Adrenal gland (tissue), 12 donors: ENCODE measurements around the gene WDR19. TPM values are rescaled to one million over a fixed set of nuclear protein-coding genes. Genes with fewer than 3 reads are reported as not detected.

ENCODE experiments used
- DNase-seq, 7 donors: peaks; one replicate each; pipeline ENCODE4 v3.0.0-alpha.2; 2019 to 2020
- H3K27ac ChIP-seq, 5 donors: fragments of 200-600 bp; sonication (generic) in 4 of 5; 1 replicate in 3 of 5; 2 replicates in 2 of 5; pipeline versions ENCODE4 v1.5.1 to v1.8.0; 2016 to 2020; ENCODE audit warnings: mild to moderate bottlenecking in 1 of 5
- H3K27me3 ChIP-seq: fragments of 200-600 bp; 2 replicates; pipeline ENCODE4 v1.8.0; 2021
- H3K36me3 ChIP-seq, 2 donors: fragments of 200-600 bp; replicated peaks in 1 of 2; 1 replicate in 1 of 2; 2 replicates in 1 of 2; pipeline versions ENCODE4 v1.5.1 to v1.8.0; 2018 to 2022
- H3K4me1 ChIP-seq, 2 donors: fragments of 200-600 bp; replicated peaks in 1 of 2; 1 replicate in 1 of 2; 2 replicates in 1 of 2; pipeline versions ENCODE4 v1.5.1 to v1.8.0; 2018 to 2021
- H3K4me3 ChIP-seq, 4 donors: fragments of 200-600 bp; sonication (generic) in 3 of 4; one replicate each; pipeline ENCODE4 v1.5.1; 2016 to 2018
- H3K9me3 ChIP-seq, 3 donors: fragments of 200-600 bp; sonication (generic) in 1 of 3; replicated peaks in 1 of 3; 1 replicate in 2 of 3; 2 replicates in 1 of 3; pipeline versions ENCODE4 v1.5.1 to v1.8.0; 2016 to 2021
- CTCF ChIP-seq, 6 experiments: fragments of 450-650 bp in 4 of 6; fragments of 200-600 bp in 2 of 6; sonication (generic) in 1 of 6; IDR thresholded peaks; 1 replicate in 5 of 6; 2 replicates in 1 of 6; pipeline versions ENCODE4 v1.5.1 to v1.8.0; 2016 to 2021; ENCODE audit warnings: antibody characterized with exemption in 6 of 6, mild to moderate bottlenecking in 2 of 6, moderate library complexity in 1 of 6
- POLR2A ChIP-seq, 2 donors: fragments of 450-650 bp; IDR thresholded peaks; one replicate each; pipeline ENCODE4 v1.6.1; 2017; ENCODE audit warnings: antibody characterized with exemption in 2 of 2, mild to moderate bottlenecking in 2 of 2, moderate library complexity in 1 of 2
- WGBS, 4 donors: extraction: QIAGEN DNeasy Blood & Tissue Kit in 2 of 4; methylation state at CpG; one replicate each; pipeline versions ENCODE4 v1.1.5 to v1.1.7; 2013 to 2017; 5-methylcytosine and 5-hydroxymethylcytosine counted together
- intact Hi-C, 2 donors: fragments of 100-400 bp; cut with DNase I; formaldehyde crosslinking; loops; one replicate each; pipeline versions ENCODE4 v1.14.1 to v1.15.0; 2022 to 2023
- polyA plus RNA-seq, 3 donors: library from polyadenylated mRNA; stranded (reverse); fragments of 200-250 nt in 2 of 3; fragments of 350-450 nt in 1 of 3; fragmentation: Illumina TruSeq in 1 of 3; extraction: RNeasy Lipid Tissue Mini Kit (QIAGEN cat#74804) in 1 of 3; gene quantifications; one replicate each; pipeline ENCODE4 v1.2.3, GENCODE V29; 2013 to 2014
- total RNA-seq, 9 donors: library from RNA; depleted of rRNA in 4 of 9; stranded (reverse); fragments of >200 nt in 4 of 9; fragments of 120-200 nt in 1 of 9; fragmentation: NEBNext Ultra II Directional in 1 of 9; extraction: Animal tissue kit (Norgen Biotek cat#: 25700) in 1 of 9; gene quantifications; one replicate each; pipeline versions ENCODE4 v1.1.0 to v1.2.4, GENCODE V29; 2013 to 2023
- donor health status: healthy with polysubstance abuse.
- donor health status: Bipolar disorder and iron deficiency.
- donor health status: DM: yes; HTN: yes; CAD: no.
- donor health status: DM: no; HTN: no; CAD: no.
- donor health status: DM: no; HTN: no; CAD: no.
- donor health status: DM: yes; HTN: yes; CAD: no.

WDR19 gene
- total and polyA plus RNA-seq, 12 donors = 11.3 to 136 (median 42.6) TPM

- Histone ChIP-seq H3K9me3 (no peaks in the 10 kb centered on the region), H3K4me1 (no peaks in the 10 kb centered on the region), H3K27me3 (no peaks in the 10 kb centered on the region), H3K4me3 (no peak overlapping the region), H3K27ac (no peak overlapping the region), H3K36me3 (peaks cover 0 to 28% of the 10 kb centered on the region in 2 donors)
- WGBS, 4 donors = 88 to 93% (median 90%) methylated on average over 5 of the region's 5 CpGs
- TF ChIP-seq CTCF (IDR thresholded peaks at IDR 0.05) (no peak), POLR2A (IDR thresholded peaks at IDR 0.05) (no peak)
- no peak for DNase-seq
- intact Hi-C loops = no loop called here
Measured at GRCh38 chr4:39279416-39279815, 97.1 kb downstream of the WDR19 start.

- DNase-seq = no peak
- TF ChIP-seq CTCF (IDR thresholded peaks at IDR 0.05) (no peak), POLR2A (IDR thresholded peaks at IDR 0.05) (no peak)
- intact Hi-C loops = no loop called here
- H3K36me3 ChIP-seq = peaks cover 0 to 18% of the 10 kb centered on the region in 2 donors
- no peaks in the 10 kb centered on the region for H3K4me1 ChIP-seq
- no peak overlapping the region for H3K4me3 ChIP-seq
- 94 to 98% (median 96%) methylated on average over 2 of the region's 2 CpGs for WGBS, 4 donors
- H3K9me3 ChIP-seq = no peaks in the 10 kb centered on the region
- no peak overlapping the region for H3K27ac ChIP-seq
- H3K27me3 ChIP-seq = no peaks in the 10 kb centered on the region
Measured at GRCh38 chr4:39280770-39281169, 98.4 kb downstream of the WDR19 start.

GRCh38 chr4:39285111-39285795 lies 102.9 kb downstream of the WDR19 start:
- intact Hi-C loops = no loop called here
- Histone ChIP-seq H3K27ac (no peak overlapping the region), H3K4me1 (no peaks in the 10 kb centered on the region), H3K9me3 (no peaks in the 10 kb centered on the region), H3K36me3 (peaks cover 0 to 42% of the 10 kb centered on the region in 2 donors), H3K4me3 (no peak overlapping the region), H3K27me3 (no peaks in the 10 kb centered on the region)
- no peak for TF ChIP-seq POLR2A (IDR thresholded peaks at IDR 0.05)
- TF ChIP-seq CTCF (IDR thresholded peaks at IDR 0.05) = no peak
- WGBS, 4 donors = 58 to 69% (median 64%) methylated on average over 7 of the region's 7 CpGs
- DNase-seq = no peak

- H3K27me3 ChIP-seq = no peaks in the 10 kb centered on the region
- TF ChIP-seq POLR2A (IDR thresholded peaks at IDR 0.05) (no peak), CTCF (IDR thresholded peaks at IDR 0.05) (no peak)
- WGBS, 4 donors = 86 to 98% (median 93%) methylated on average over 2 of the region's 2 CpGs
- H3K4me1 ChIP-seq = no peaks in the 10 kb centered on the region
- no peak for DNase-seq
- no peak overlapping the region for H3K27ac ChIP-seq
- no peaks in the 10 kb centered on the region for H3K9me3 ChIP-seq
- intact Hi-C loops = no loop called here
- H3K4me3 ChIP-seq = no peak overlapping the region
- H3K36me3 ChIP-seq = peaks cover 0 to 48% of the 10 kb centered on the region in 2 donors
Measured at GRCh38 chr4:39285853-39286252, 103.5 kb downstream of the WDR19 start.
